Measurements from ENCODE around the gene SSR1.

SSR1 gene

GRCh38 chr6:7249946-7250643 lies 62.9 kb downstream of the SSR1 start:
- ChIA-PET CTCF (interaction anchor here (1.1 to 3.5 kb wide), 8 partner anchors 9 to 526 kb away, joined by 3 to 12 read pairs (median 4); no protein-coding TSS in a partner anchor), POLR2A (no interaction called here)
- TF ChIP-seq, protein P1, sequence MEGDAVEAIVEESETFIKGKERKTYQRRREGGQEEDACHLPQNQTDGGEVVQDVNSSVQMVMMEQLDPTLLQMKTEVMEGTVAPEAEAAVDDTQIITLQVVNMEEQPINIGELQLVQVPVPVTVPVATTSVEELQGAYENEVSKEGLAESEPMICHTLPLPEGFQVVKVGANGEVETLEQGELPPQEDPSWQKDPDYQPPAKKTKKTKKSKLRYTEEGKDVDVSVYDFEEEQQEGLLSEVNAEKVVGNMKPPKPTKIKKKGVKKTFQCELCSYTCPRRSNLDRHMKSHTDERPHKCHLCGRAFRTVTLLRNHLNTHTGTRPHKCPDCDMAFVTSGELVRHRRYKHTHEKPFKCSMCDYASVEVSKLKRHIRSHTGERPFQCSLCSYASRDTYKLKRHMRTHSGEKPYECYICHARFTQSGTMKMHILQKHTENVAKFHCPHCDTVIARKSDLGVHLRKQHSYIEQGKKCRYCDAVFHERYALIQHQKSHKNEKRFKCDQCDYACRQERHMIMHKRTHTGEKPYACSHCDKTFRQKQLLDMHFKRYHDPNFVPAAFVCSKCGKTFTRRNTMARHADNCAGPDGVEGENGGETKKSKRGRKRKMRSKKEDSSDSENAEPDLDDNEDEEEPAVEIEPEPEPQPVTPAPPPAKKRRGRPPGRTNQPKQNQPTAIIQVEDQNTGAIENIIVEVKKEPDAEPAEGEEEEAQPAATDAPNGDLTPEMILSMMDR (IDR thresholded peaks at IDR 0.05; ENCODE audit: insufficient read depth, low read length, missing control alignments): no peak
- H3K4me3 ChIP-seq (ENCODE audit: low read depth, low read length): no peak overlapping the region
- no peak for DNase-seq (ENCODE audit: low read depth, low spot score)

- H3K4me3 ChIP-seq (ENCODE audit: low read depth, low read length): no peak overlapping the region
- TF ChIP-seq, protein P1 (IDR thresholded peaks at IDR 0.05; ENCODE audit: insufficient read depth, low read length, missing control alignments): no peak
- POLR2A ChIA-PET: no interaction called here
- no peak for DNase-seq (ENCODE audit: low read depth, low spot score)
- CTCF ChIA-PET: interaction anchor here (1.1 to 3.5 kb wide), 7 partner anchors 10 to 525 kb away, joined by 3 to 12 read pairs (median 5); no protein-coding TSS in a partner anchor
Observed at GRCh38 chr6:7249391-7249790, 63.6 kb downstream of the SSR1 start.

GRCh38 chr6:7247828-7248227 lies 65.2 kb downstream of the SSR1 start:
- no peak for DNase-seq (ENCODE audit: low read depth, low spot score)
- CTCF ChIA-PET: interaction anchor here (1.6 to 2.1 kb wide), 3 partner anchors 160 to 551 kb away, joined by 3 to 5 read pairs (median 4); no protein-coding TSS in a partner anchor
- POLR2A ChIA-PET: no interaction called here
- TF ChIP-seq, protein P1 (IDR thresholded peaks at IDR 0.05; ENCODE audit: insufficient read depth, low read length, missing control alignments): no peak
- no peak overlapping the region for H3K4me3 ChIP-seq (ENCODE audit: low read depth, low read length)

GRCh38 chr6:7247179-7247456 lies 65.9 kb downstream of the SSR1 start:
- no peak for DNase-seq (ENCODE audit: low read depth, low spot score)
- CTCF ChIA-PET: interaction anchor here (0.6 to 1.6 kb wide), 4 partner anchors 8 to 551 kb away, joined by 3 to 7 read pairs (median 3); no protein-coding TSS in a partner anchor
- H3K4me3 ChIP-seq (ENCODE audit: low read depth, low read length): no peak overlapping the region
- POLR2A ChIA-PET: no interaction called here
- TF ChIP-seq, protein P1 (IDR thresholded peaks at IDR 0.05; ENCODE audit: insufficient read depth, low read length, missing control alignments): no peak

DNA sequence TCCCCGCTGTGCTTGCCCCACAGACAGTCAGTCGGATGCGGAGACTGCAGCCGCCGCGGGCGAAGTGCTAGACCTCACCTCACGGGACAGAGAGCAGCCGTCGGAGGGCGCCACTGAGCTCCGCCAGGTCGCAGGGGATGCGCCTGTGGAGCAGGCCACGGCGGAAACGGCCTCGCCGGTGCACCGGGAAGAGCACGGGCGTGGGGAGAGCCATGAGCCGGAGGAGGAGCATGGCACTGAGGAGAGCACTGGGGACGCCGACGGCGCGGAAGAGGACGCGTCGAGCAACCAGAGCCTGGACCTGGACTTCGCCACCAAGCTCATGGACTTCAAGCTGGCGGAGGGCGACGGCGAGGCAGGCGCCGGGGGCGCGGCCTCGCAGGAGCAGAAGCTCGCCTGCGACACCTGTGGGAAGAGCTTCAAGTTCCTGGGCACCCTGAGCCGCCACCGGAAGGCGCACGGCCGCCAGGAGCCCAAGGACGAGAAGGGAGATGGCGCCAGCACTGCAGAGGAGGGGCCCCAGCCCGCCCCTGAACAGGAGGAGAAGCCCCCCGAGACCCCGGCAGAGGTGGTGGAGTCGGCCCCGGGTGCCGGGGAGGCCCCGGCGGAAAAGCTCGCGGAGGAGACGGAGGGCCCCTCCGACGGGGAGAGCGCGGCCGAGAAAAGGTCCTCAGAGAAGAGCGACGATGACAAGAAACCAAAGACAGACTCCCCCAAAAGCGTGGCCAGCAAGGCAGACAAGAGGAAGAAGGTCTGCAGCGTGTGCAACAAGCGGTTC lies 66.4 kb downstream of the SSR1 start:
- no peak overlapping the region for H3K4me3 ChIP-seq (ENCODE audit: low read depth, low read length)
- ChIA-PET CTCF (interaction anchor here (0.6 to 5.5 kb wide), 4 partner anchors 9 to 523 kb away, joined by 3 to 69 read pairs (median 5); no protein-coding TSS in a partner anchor), POLR2A (no interaction called here)
- TF ChIP-seq, protein P1 (IDR thresholded peaks at IDR 0.05; ENCODE audit: insufficient read depth, low read length, missing control alignments): no peak
- DNase-seq (ENCODE audit: low read depth, low spot score): no peak
